Mucosa of rectum (tissue), 2 donors: ENCODE data around the gene HCN4.

Experiments
- H3K27ac ChIP-seq, 2 donors: one replicate each; pipeline ENCODE4 v1.7.0; 2013; ENCODE audit warnings: inconsistent platforms in 2 of 2, low read depth in 2 of 2, low read length in 2 of 2
- H3K27me3 ChIP-seq, 2 donors: one replicate each; pipeline ENCODE4 v1.7.0; 2013; ENCODE audit warnings: low read length in 2 of 2; ENCODE audit not compliant: control insufficient read depth in 2 of 2, insufficient read depth in 2 of 2
- H3K36me3 ChIP-seq, 2 donors: one replicate each; pipeline ENCODE4 v1.7.0; 2013; ENCODE audit warnings: low read length in 2 of 2; ENCODE audit not compliant: control insufficient read depth in 2 of 2, insufficient read depth in 2 of 2
- H3K4me1 ChIP-seq, 2 donors: one replicate each; pipeline ENCODE4 v1.7.0; 2013; ENCODE audit warnings: low read length in 2 of 2, mild to moderate bottlenecking in 1 of 2; ENCODE audit not compliant: control insufficient read depth in 2 of 2, insufficient read depth in 2 of 2
- H3K4me3 ChIP-seq, 2 donors: one replicate each; pipeline ENCODE4 v1.7.0; 2013; ENCODE audit warnings: low read length in 2 of 2
- H3K9ac ChIP-seq, 2 donors: one replicate each; pipeline ENCODE4 v1.7.0; 2013; ENCODE audit warnings: low read length in 2 of 2, low read depth in 1 of 2, mild to moderate bottlenecking in 1 of 2
- H3K9me3 ChIP-seq, 2 donors: one replicate each; pipeline ENCODE4 v1.7.0; 2013; ENCODE audit warnings: low read length in 2 of 2; ENCODE audit not compliant: control insufficient read depth in 2 of 2
- donor health status: healthy.
- donor health status: Normal muscosa, but diverticular disease.

Gene HCN4

DNA sequence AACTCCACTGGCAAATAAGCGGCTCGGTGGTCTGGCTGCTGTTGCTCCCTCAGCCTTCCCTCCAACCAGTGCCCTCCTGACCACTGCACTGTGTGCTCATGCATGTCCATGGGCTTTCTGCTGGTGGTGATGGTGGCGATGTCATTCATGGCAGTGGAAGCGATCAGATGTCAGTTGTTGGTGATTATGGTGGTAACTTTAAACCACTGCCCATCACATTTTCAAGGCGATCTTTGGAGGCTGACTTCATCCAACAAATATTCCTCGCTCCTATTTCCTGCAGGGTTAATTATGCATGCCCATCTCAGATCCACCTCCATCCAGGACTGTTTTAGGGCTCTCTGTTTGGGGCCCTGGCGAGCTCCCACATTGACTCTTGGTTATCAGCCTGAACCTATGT, 13.4 kb upstream of the HCN4 start:
- Histone ChIP-seq H3K9ac (no peak overlapping the region), H3K36me3 (no peaks in the 10 kb centered on the region), H3K27me3 (peaks cover 24 to 34% of the 10 kb centered on the region in 2 donors), H3K4me1 (no peaks in the 10 kb centered on the region), H3K4me3 (no peak overlapping the region), H3K9me3 (peaks cover 0 to 3% of the 10 kb centered on the region in 2 donors), H3K27ac (no peak overlapping the region)

- H3K27me3 ChIP-seq, result peaks cover 17 to 23% of the 10 kb centered on the region in 2 donors
- H3K36me3 ChIP-seq, result no peaks in the 10 kb centered on the region
- no peak overlapping the region for H3K27ac ChIP-seq
- H3K4me3 ChIP-seq, result no peak overlapping the region
- H3K9me3 ChIP-seq, result peaks cover 0 to 5% of the 10 kb centered on the region in 2 donors
- H3K9ac ChIP-seq, result no peak overlapping the region
- H3K4me1 ChIP-seq, result no peaks in the 10 kb centered on the region
Measured at GRCh38 chr15:73380661-73381060, 11.9 kb upstream of the HCN4 start.

- H3K9ac ChIP-seq, result no peak overlapping the region
- H3K27me3 ChIP-seq, result peaks cover 10 to 15% of the 10 kb centered on the region in 2 donors
- H3K27ac ChIP-seq, result no peak overlapping the region
- H3K9me3 ChIP-seq, result peaks cover 0 to 5% of the 10 kb centered on the region in 2 donors
- no peaks in the 10 kb centered on the region for H3K36me3 ChIP-seq
- H3K4me3 ChIP-seq, result no peak overlapping the region
- no peaks in the 10 kb centered on the region for H3K4me1 ChIP-seq
Measured at GRCh38 chr15:73378089-73378488, 9.3 kb upstream of the HCN4 start.

DNA sequence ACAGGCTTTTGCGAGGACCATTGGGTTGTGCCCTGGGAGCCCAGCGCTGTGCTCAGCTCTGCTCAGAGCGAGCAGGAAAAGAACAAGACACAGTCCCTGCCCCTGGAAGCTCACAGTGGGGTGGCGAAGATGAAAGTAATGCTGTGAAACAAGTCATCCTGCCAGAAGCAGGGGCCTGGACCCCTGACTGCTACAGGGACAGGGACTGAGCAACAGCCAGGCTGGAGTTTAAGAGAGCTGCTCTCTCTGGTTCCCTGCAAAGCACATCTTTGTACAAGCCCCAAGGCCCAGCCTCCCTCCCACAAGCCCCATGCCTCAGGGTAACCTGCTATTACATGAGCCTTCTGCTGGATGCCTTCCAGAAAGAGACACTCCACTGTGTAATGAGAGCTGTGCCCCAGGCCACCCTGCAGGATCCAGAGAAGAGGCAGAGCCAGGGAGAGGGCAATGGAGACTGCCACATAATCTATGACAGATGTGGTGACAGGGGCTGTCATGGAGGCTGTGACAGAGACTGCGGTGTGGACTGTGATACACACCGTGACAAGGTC, 7.1 kb upstream of the HCN4 start:
- H3K36me3 ChIP-seq, result no peaks in the 10 kb centered on the region
- peaks cover 14 to 15% of the 10 kb centered on the region in 2 donors for H3K27me3 ChIP-seq
- no peak overlapping the region for H3K27ac ChIP-seq
- no peaks in the 10 kb centered on the region for H3K4me1 ChIP-seq
- H3K9me3 ChIP-seq, result peaks cover 0 to 2% of the 10 kb centered on the region in 2 donors
- no peak overlapping the region for H3K4me3 ChIP-seq
- H3K9ac ChIP-seq, result no peak overlapping the region

- Histone ChIP-seq H3K4me3 (no peak overlapping the region), H3K27ac (no peak overlapping the region), H3K9me3 (peaks cover 0 to 2% of the 10 kb centered on the region in 2 donors), H3K4me1 (no peaks in the 10 kb centered on the region), H3K36me3 (no peaks in the 10 kb centered on the region), H3K27me3 (peaks cover 22 to 23% of the 10 kb centered on the region in 2 donors), H3K9ac (no peak overlapping the region)
Measured at GRCh38 chr15:73375012-73375411, 6.3 kb upstream of the HCN4 start.

GRCh38 chr15:73374604-73375003, 5.8 kb upstream of the HCN4 start:
- Histone ChIP-seq H3K9me3 (peaks cover 0 to 2% of the 10 kb centered on the region in 2 donors), H3K36me3 (no peaks in the 10 kb centered on the region), H3K4me3 (no peak overlapping the region), H3K9ac (no peak overlapping the region), H3K27me3 (peaks cover 26 to 27% of the 10 kb centered on the region in 2 donors), H3K4me1 (no peaks in the 10 kb centered on the region), H3K27ac (no peak overlapping the region)

DNA sequence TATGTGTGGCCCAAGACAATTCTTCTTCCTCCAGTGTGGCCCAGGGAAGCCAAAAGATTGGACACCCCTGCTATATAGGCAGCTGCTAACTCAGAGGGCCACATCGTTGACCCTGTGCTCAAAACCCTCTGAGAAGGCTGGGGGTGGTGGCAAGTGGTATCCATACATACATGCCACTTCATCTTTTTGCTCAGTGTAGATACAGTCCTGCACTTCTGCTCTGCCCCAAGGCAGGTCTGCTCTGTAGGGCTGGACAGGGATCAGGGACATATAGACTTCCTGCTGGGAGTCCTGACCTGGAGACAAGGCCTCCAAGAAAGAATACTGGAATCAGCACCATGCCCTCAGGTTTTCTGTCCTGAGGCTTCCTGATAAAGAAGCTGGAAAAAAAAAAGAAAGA, 4.5 kb upstream of the HCN4 start:
- Histone ChIP-seq H3K9ac (no peak overlapping the region), H3K36me3 (no peaks in the 10 kb centered on the region), H3K27ac (no peak overlapping the region), H3K4me3 (no peak overlapping the region), H3K27me3 (peaks cover 29 to 33% of the 10 kb centered on the region in 2 donors), H3K9me3 (peaks cover 0 to 2% of the 10 kb centered on the region in 2 donors), H3K4me1 (no peaks in the 10 kb centered on the region)

GRCh38 chr15:73371812-73372211, 3.1 kb upstream of the HCN4 start:
- H3K36me3 ChIP-seq, result no peaks in the 10 kb centered on the region
- no peak overlapping the region for H3K9ac ChIP-seq
- no peak overlapping the region for H3K27ac ChIP-seq
- no peak overlapping the region for H3K4me3 ChIP-seq
- peaks cover 0 to 2% of the 10 kb centered on the region in 2 donors for H3K4me1 ChIP-seq
- H3K9me3 ChIP-seq, result peaks cover 0 to 2% of the 10 kb centered on the region in 2 donors
- peaks cover 32 to 41% of the 10 kb centered on the region in 2 donors for H3K27me3 ChIP-seq

- Histone ChIP-seq H3K4me3 (no peak overlapping the region), H3K27ac (no peak overlapping the region), H3K9me3 (no peaks in the 10 kb centered on the region), H3K4me1 (peaks cover 0 to 2% of the 10 kb centered on the region in 2 donors), H3K9ac (no peak overlapping the region), H3K36me3 (no peaks in the 10 kb centered on the region), H3K27me3 (peaks cover 44 to 48% of the 10 kb centered on the region in 2 donors)
Measured at GRCh38 chr15:73370151-73370550, 1.4 kb upstream of the HCN4 start.

DNA sequence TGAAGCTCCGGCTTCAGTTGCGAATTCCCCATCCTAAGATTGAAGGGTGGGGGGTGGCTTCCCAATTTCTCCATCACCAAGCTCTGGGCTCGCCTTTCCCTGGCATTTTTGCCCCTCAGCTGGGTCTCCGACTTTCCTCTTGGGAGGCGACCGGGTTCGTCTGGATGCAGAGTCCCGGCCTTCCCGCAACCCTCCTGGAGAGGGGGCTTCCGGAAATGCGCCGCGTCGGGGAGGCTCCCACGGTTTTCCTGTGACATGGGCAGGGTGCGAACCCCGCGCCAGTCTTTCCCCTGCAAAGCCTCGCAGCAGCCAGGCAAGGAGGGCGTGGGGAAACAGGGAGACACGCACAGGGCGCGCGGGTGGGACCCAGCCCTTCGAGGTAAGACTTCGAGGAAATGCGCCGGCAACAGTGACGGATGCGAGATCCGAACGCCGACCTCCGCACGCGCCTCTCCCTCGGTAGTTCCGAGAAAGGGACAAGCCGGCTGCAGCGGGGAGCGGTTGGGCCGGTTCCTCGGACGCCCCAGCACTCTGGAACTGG, 466 bp upstream of the HCN4 start:
- H3K4me1 ChIP-seq, result peaks cover 0 to 2% of the 10 kb centered on the region in 2 donors

More for the DNA sequence above, 466 bp upstream of the HCN4 start:
- no peaks in the 10 kb centered on the region for H3K36me3 ChIP-seq
- no peak overlapping the region for H3K4me3 ChIP-seq
- no peak overlapping the region for H3K27ac ChIP-seq
- no peak overlapping the region for H3K9ac ChIP-seq
- peaks cover 41 to 44% of the 10 kb centered on the region in 2 donors for H3K27me3 ChIP-seq
- no peaks in the 10 kb centered on the region for H3K9me3 ChIP-seq
